ENCODE results near the gene PRUNE2.
"Not testable (repeated sequence)": the region's sequence is repeated elsewhere in the genome, so short reads cannot be mapped to it uniquely, and the experiment has no call there.

PRUNE2 gene

GRCh38 chr9:76593961-76594735 lies 311.8 kb downstream of the PRUNE2 start:
- DNase-seq: not testable (repeated sequence)

- DNase-seq: no peak
These were observed 313.0 kb downstream of the PRUNE2 start for GRCh38 chr9:76592974-76593347.

- no peak for DNase-seq
These were observed 313.6 kb downstream of the PRUNE2 start for GRCh38 chr9:76592091-76592973.

- no peak for DNase-seq
These were observed 314.5 kb downstream of the PRUNE2 start for GRCh38 chr9:76591256-76591950.

- no peak for DNase-seq
These were observed 317.6 kb downstream of the PRUNE2 start for GRCh38 chr9:76588316-76588715.

GRCh38 chr9:76586390-76587314 lies 319.3 kb downstream of the PRUNE2 start:
- DNase-seq: peak in 1 of 2 experiments; percentile 33

GRCh38 chr9:76585487-76586389 lies 320.2 kb downstream of the PRUNE2 start:
- DNase-seq: no peak

- no peak for DNase-seq
These were observed 322.7 kb downstream of the PRUNE2 start for GRCh38 chr9:76583256-76583655.

- no peak for DNase-seq
These were observed 324.2 kb downstream of the PRUNE2 start for GRCh38 chr9:76581731-76582130.

- no peak for DNase-seq
These were observed 325.1 kb downstream of the PRUNE2 start for GRCh38 chr9:76580820-76581219.

GRCh38 chr9:76580188-76580587 lies 325.7 kb downstream of the PRUNE2 start:
- peak in 1 of 2 experiments; percentile 48 for DNase-seq

GRCh38 chr9:76576344-76576743 lies 329.6 kb downstream of the PRUNE2 start:
- DNase-seq: no peak

GRCh38 chr9:76575761-76576160 lies 330.2 kb downstream of the PRUNE2 start:
- DNase-seq: no peak

GRCh38 chr9:76573905-76574760 lies 331.8 kb downstream of the PRUNE2 start:
- no peak for DNase-seq

GRCh38 chr9:76573408-76573807 lies 332.5 kb downstream of the PRUNE2 start:
- no peak for DNase-seq

- DNase-seq: no peak
These were observed 333.8 kb downstream of the PRUNE2 start for GRCh38 chr9:76572151-76572550.

GRCh38 chr9:76571743-76572146 lies 334.2 kb downstream of the PRUNE2 start:
- DNase-seq: no peak

GRCh38 chr9:76571288-76571687 lies 334.6 kb downstream of the PRUNE2 start:
- no peak for DNase-seq

GRCh38 chr9:76570826-76571225 lies 335.1 kb downstream of the PRUNE2 start:
- no peak for DNase-seq

- no peak for DNase-seq
These were observed 338.8 kb downstream of the PRUNE2 start for GRCh38 chr9:76567086-76567485.
